Large intestine (tissue), 3 donors: ENCODE results near the gene TSHB. TPM values are rescaled to one million over a fixed set of nuclear protein-coding genes. Genes with fewer than 3 reads are reported as not detected.

ENCODE experiments used
- DNase-seq, 2 donors: peaks; one replicate each; pipeline versions ENCODE4 v3.0.0 to v3.0.0-alpha.2; 2013
- H3K27ac ChIP-seq: one replicate; pipeline ENCODE4 v1.5.1; 2013; ENCODE audit warnings: low read length
- H3K27me3 ChIP-seq: 2 replicates; pipeline ENCODE4 v1.6.1; 2013; ENCODE audit warnings: low read length; ENCODE audit not compliant: control insufficient read depth, insufficient read depth
- H3K36me3 ChIP-seq: 2 replicates; pipeline ENCODE4 v1.6.1; 2013; ENCODE audit warnings: low read length; ENCODE audit not compliant: control insufficient read depth, insufficient read depth
- H3K4me1 ChIP-seq: one replicate; pipeline ENCODE4 v1.6.1; 2013; ENCODE audit warnings: low read length; ENCODE audit not compliant: control insufficient read depth, insufficient read depth
- H3K4me3 ChIP-seq: one replicate; pipeline ENCODE4 v1.5.1; 2013; ENCODE audit warnings: low read length
- H3K9me3 ChIP-seq: one replicate; pipeline ENCODE4 v1.6.1; 2013; ENCODE audit warnings: mild to moderate bottlenecking, low read depth, low read length, moderate library complexity; ENCODE audit not compliant: control insufficient read depth
- WGBS: methylation state at CpG from one replicate; pipeline ENCODE4 v1.1.5; 2013; ENCODE audit warnings: low lambda C conversion rate; ENCODE audit not compliant: insufficient coverage; 5-methylcytosine and 5-hydroxymethylcytosine counted together
- polyA plus RNA-seq: library from polyadenylated mRNA; unstranded; fragments of 120-200 nt; gene quantifications from one replicate; pipeline ENCODE4 v1.2.1, GENCODE V29; 2013

TSHB gene
- polyA plus RNA-seq, 1 donor = not detected

DNA sequence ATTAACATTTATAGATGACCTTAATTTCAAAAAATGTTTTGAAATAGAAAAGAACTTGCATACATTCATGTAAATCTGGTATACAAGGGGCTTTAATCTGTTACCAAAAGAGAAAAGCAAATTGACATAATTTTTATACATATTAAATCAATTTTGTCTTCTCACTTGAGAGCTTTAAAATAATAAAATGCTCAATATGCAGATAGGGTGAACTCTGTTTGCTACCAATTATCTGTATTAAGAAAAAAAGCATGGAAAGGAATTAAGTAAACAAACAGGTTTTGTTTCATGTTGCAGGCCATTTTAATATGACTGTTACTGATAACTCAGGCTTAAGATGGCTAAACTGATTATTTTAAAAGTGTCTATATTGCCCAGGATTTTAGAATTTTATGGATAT, 6.0 kb upstream of the TSHB start:
- H3K4me3 ChIP-seq = no peak overlapping the region
- no peaks in the 10 kb centered on the region for H3K36me3 ChIP-seq
- H3K27ac ChIP-seq = no peak overlapping the region
- H3K27me3 ChIP-seq = peaks cover 3% of the 10 kb centered on the region
- H3K4me1 ChIP-seq = no peaks in the 10 kb centered on the region
- no peak for DNase-seq
- no peaks in the 10 kb centered on the region for H3K9me3 ChIP-seq

DNA sequence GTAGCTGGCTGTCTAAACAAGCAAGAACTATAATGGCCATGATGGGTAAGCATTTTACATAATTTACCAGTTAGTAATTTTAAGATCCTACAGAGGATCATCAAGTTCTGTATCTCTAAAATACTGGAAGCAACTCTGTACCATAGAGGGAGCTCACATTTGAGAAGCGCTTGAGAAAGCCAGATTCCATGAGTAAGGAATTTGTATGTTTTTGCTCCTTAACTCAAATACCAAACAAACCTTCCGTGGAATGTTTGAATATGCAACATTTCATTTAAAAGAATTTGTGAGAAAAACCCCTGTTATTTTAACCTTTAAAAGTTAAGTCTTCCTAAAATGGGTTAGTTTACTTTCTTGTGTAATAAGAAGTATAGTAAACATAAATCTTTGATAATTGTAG, 2.0 kb downstream of the TSHB start:
- no peak for DNase-seq
- Histone ChIP-seq H3K4me1 (no peaks in the 10 kb centered on the region), H3K27me3 (peaks cover 2% of the 10 kb centered on the region), H3K27ac (no peak overlapping the region), H3K36me3 (no peaks in the 10 kb centered on the region), H3K4me3 (no peak overlapping the region), H3K9me3 (no peaks in the 10 kb centered on the region)
- WGBS = 20% methylated on average over 1 of the region's 2 CpGs

DNA sequence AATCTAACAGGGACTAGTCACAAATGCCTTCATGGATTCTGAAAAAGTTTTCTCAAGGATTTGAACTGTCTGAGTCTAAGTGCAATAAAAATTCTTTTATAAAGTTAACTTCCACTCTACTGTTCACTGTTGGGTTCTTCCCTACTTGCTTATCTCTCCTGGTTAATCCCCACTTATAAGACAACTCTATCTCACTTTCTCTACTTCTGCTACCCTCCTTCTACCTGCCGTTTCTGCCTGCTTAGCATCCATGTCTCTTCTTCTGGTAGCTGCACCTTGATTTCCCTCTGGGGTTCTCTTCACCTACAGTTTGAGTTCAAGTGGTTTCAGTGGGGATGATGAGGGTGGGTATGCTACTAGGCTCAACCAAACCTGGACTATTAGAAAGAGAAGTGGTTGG, 6.0 kb downstream of the TSHB start:
- DNase-seq = no peak
- H3K36me3 ChIP-seq = no peaks in the 10 kb centered on the region
- H3K4me3 ChIP-seq = no peak overlapping the region
- peaks cover 2% of the 10 kb centered on the region for H3K27me3 ChIP-seq
- WGBS = 0% methylated on average over 1 of the region's 1 CpG
- H3K27ac ChIP-seq = no peak overlapping the region
- H3K4me1 ChIP-seq = peaks cover 7% of the 10 kb centered on the region
- no peaks in the 10 kb centered on the region for H3K9me3 ChIP-seq

DNA sequence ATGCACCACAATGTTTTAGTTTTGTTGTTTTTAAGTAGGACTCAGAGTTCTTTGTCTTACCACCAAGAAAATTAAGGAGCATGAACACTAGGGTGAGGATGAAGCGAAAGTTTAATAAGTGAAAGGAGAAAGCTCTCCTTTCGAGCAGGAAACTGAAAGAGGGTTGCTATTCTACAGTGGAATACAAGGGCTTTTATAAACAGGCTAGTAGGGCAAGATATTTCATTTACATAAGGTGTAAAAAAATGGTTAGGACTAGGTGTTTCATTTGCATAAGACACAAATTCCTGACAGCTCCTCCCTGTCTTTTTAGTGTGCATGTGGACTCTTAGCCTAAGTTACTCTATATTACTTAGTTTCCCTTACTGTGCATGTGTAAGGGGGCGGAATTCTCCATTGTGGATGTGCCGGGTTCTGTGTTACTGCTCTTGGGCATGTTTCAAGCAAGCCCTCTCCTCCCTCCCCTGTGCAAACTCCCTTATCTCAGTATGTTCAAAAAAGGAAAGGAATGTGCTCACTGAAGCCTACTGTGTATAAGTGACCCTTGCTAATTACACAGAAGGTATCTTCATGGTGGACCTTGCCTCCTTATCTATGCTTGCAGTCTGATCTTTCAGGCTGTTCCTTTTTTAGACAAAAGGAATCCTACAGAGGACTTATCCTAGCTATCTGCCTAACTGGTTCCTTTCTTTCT, 7.3 kb downstream of the TSHB start:
- no peak overlapping the region for H3K27ac ChIP-seq
- peaks cover 7% of the 10 kb centered on the region for H3K4me1 ChIP-seq
- H3K36me3 ChIP-seq = no peaks in the 10 kb centered on the region
- no peaks in the 10 kb centered on the region for H3K9me3 ChIP-seq
- peaks cover 2% of the 10 kb centered on the region for H3K27me3 ChIP-seq
- H3K4me3 ChIP-seq = no peak overlapping the region
- DNase-seq = peak; percentile 17 to 59
- 100% methylated on average over 1 of the region's 4 CpGs for WGBS

DNA sequence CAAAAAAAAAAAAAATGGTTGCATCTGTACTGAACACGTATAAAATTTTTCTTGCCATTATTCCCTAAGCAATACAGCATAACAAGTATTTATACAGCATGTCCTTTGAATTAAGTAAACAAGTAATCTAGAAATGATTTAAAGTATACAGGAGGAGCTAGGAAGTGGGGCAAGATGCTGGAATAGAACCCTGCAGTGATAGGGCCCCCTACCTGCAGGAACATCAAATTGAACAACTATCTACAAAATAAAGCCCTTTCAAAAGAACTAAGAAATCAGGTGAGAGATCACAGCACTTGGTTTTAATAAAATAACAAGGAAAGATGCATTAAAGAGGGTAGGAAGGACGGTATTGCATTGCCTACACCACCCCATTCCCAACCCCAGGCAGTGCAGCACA, 10.9 kb downstream of the TSHB start:
- Histone ChIP-seq H3K27me3 (peaks cover 2% of the 10 kb centered on the region), H3K27ac (no peak overlapping the region), H3K4me3 (no peak overlapping the region), H3K9me3 (no peaks in the 10 kb centered on the region), H3K4me1 (peaks cover 7% of the 10 kb centered on the region), H3K36me3 (no peaks in the 10 kb centered on the region)
- WGBS = 100% methylated on average over 1 of the region's 2 CpGs
- no peak for DNase-seq

DNA sequence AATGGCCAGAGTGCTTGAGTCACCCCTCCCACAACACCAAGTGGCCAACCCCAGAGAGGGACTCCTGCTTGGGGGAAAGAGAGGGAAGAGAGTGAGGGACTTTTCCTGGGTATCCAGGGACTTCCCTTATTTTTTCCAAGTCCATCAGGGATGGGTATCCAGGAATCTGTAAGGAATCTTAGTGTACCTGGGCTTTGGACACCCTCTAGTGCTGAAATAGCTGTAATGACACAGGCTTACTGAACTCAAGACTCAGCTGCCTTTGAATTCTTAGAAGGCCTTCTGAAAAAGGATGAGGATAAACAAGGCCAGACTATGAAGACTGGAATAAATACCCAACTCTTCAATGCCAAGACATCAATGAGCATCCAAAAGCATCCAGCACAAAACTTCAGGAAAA, 12.0 kb downstream of the TSHB start:
- no peaks in the 10 kb centered on the region for H3K9me3 ChIP-seq
- H3K27ac ChIP-seq = no peak overlapping the region
- no peaks in the 10 kb centered on the region for H3K36me3 ChIP-seq
- no peaks in the 10 kb centered on the region for H3K27me3 ChIP-seq
- no peak overlapping the region for H3K4me3 ChIP-seq
- DNase-seq = no peak
- H3K4me1 ChIP-seq = peaks cover 7% of the 10 kb centered on the region

DNA sequence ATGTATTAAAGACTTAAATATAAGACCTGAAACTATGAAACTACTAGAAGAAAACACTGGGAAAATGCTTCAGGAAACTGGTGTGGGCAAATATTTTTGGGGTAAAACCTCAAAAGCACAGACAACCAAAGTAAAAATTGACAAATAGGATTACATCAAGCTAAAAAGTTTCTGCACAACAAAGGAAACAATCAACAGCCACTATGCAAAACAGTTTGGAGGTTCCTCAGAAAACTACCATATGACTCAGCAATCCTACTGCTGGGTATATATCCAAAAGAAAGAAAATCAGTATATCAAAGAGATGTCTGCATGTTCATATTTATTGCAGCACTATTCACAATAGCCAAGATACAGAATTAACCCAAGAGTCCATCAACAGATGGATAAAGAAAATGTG, 17.1 kb downstream of the TSHB start:
- no peak overlapping the region for H3K4me3 ChIP-seq
- H3K27me3 ChIP-seq = no peaks in the 10 kb centered on the region
- H3K4me1 ChIP-seq = no peaks in the 10 kb centered on the region
- no peaks in the 10 kb centered on the region for H3K9me3 ChIP-seq
- DNase-seq = no peak
- no peaks in the 10 kb centered on the region for H3K36me3 ChIP-seq
- H3K27ac ChIP-seq = no peak overlapping the region

DNA sequence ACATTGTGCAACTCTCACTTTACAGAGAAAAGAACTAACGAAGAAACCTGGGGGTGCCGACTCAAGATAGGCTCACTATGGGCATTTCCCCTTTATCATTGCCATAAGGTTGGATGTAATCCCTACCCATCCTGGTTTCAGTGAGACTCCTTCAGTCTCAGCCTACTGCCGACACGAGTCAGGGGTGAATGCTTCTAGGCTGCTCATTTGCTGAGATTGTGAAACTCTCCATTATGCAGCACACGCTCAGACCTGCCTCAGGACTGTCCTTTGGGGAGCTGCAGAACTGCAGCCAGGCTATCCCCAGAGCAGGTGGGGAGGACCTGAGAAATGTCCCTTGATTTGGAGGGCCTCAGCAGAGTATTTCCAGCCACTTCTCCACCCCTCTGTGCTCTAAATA, 22.2 kb downstream of the TSHB start:
- no peak for DNase-seq
- no peaks in the 10 kb centered on the region for H3K36me3 ChIP-seq
- H3K4me1 ChIP-seq = no peaks in the 10 kb centered on the region
- H3K4me3 ChIP-seq = no peak overlapping the region
- H3K27ac ChIP-seq = no peak overlapping the region
- H3K27me3 ChIP-seq = no peaks in the 10 kb centered on the region
- H3K9me3 ChIP-seq = no peaks in the 10 kb centered on the region
- WGBS = no CpG with 5 or more reads among the region's 5 CpGs

DNA sequence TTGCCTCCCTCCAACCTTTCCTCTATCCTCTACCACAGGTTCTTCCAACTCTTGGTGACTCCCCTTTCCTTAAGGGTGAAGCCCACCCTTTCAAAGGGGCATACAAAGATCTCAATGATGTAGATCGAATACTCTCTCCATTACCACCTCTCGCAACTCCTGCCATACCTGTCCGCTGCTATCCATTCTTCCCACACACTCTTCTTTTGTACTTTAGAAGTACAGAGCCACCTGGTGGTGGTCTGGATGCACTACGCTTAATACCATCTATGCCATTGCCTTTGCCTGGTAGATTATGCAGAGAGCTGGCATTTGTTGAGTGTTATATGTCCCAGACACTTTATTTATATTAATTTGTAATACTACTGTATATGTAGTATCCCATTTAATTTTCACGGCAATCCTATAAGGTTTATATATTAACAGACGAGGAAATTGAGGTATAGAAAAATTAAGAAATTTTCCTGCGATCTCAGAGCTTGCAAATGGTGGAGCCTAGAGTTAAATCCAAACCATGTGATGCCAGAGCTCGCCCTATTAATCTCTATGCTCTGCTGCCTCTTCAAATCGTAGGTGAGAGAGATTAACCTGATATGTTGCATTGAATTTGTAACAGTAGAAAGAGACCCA, 22.9 kb downstream of the TSHB start:
- 100% methylated on average over 1 of the region's 9 CpGs for WGBS
- H3K27ac ChIP-seq = no peak overlapping the region

DNA sequence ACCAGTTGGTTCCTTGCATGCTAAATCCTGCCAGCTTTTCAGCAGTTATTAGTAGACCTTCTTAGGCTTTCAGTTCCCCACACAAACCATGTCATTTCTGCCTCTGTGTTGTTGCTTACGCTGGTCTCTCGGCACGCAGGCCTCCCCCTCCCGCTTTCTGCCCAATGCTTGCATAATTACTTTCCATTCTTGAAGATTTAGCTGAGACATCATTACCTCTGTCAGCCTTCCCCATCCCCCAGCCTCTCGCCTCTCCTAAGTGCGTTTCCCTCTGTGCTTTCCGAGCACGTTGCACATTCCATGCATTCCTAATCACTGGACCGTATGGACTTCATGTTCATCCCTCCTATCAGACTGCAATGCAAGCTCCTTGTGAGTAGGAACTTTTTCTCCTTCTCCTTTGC, 26.8 kb downstream of the TSHB start:
- no peaks in the 10 kb centered on the region for H3K36me3 ChIP-seq
- WGBS = 89% methylated on average over 4 of the region's 9 CpGs
- DNase-seq = peak in 1 of 2 donors; percentile 26
- H3K27ac ChIP-seq = no peak overlapping the region
- H3K4me1 ChIP-seq = peaks cover 10% of the 10 kb centered on the region
- no peaks in the 10 kb centered on the region for H3K27me3 ChIP-seq
- no peak overlapping the region for H3K4me3 ChIP-seq
- H3K9me3 ChIP-seq = no peaks in the 10 kb centered on the region

More for the DNA sequence above, 22.9 kb downstream of the TSHB start:
- no peaks in the 10 kb centered on the region for H3K9me3 ChIP-seq
- DNase-seq = peak in 1 of 2 donors; percentile 39
- peaks cover 2% of the 10 kb centered on the region for H3K4me1 ChIP-seq
- H3K36me3 ChIP-seq = no peaks in the 10 kb centered on the region
- no peak overlapping the region for H3K4me3 ChIP-seq
- H3K27me3 ChIP-seq = no peaks in the 10 kb centered on the region

DNA sequence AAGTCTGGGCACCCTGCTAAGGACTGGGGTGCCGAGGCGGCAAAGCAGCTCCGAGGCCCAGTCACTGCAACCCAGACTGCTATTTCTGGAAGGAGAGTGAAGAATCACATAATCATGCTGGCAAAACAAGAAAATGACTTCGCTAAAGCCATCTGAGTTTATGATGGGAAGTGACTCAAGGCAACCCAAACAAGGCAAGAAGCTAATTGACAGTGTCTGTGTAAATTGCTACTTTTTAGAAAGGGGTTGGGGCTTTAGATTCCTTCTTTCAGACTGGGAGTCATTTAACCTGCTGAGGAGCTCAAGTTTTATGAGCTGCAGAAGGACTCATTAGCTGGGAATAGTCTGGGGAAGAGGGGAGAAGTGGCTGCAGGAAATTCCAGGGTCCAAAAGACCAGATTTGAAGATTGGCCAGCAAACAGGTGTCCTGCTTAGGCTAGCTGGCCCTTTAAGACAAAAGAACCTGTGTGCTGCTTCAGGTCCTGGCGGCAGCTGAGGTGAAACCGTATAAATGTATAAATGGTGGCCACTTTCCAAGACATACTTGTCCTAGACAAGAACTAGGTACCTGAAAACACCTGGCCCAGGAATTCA, 28.1 kb downstream of the TSHB start:
- Histone ChIP-seq H3K4me3 (no peak overlapping the region), H3K4me1 (peaks cover 15% of the 10 kb centered on the region), H3K27ac (no peak overlapping the region), H3K36me3 (no peaks in the 10 kb centered on the region), H3K9me3 (no peaks in the 10 kb centered on the region), H3K27me3 (no peaks in the 10 kb centered on the region)
- WGBS = 40% methylated on average over 1 of the region's 6 CpGs
- DNase-seq = peak in 1 of 2 donors; percentile 82
